Activated T-cell treated with anti-CD3 and anti-CD28 coated beads for 48 hours (primary cell): Measurements from ENCODE around the gene DNER.
"Not testable (repeated sequence)": the region's sequence is repeated elsewhere in the genome, so short reads cannot be mapped to it uniquely, and the experiment has no call there.

Experiments
- DNase-seq: peaks from one replicate; pipeline ENCODE4 v3.0.0-alpha.2; 2020; ENCODE audit warnings: low read depth

Gene DNER

GRCh38 chr2:229620289-229620688 is 94.1 kb downstream of the DNER start:
- no peak for DNase-seq

- no peak for DNase-seq
Observed at GRCh38 chr2:229616433-229616832, 97.9 kb downstream of the DNER start.

GRCh38 chr2:229614021-229614420 is 100.3 kb downstream of the DNER start:
- not testable (repeated sequence) for DNase-seq

- no peak for DNase-seq
Observed at GRCh38 chr2:229612384-229612971, 101.9 kb downstream of the DNER start.

DNA sequence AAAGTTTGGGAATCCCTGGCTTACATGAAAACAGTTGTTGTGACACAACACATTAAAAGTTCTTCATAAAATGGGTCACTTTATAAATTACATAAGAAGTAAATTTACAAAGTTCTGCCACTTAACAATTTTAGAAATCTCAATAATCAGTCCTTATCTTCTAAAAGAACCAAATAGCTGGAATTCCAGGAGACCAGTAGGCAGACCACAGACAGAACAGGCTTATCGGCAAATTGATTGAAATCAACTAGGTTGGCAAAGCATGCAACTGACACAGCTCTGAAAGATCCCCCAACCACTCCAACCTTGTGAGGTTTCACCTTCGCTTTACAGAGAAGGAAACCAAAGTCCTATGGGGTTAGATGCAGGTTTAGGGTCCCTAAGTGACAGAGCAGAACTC is 103.0 kb downstream of the DNER start:
- no peak for DNase-seq

- no peak for DNase-seq
Observed at GRCh38 chr2:229610872-229611271, 103.5 kb downstream of the DNER start.

DNA sequence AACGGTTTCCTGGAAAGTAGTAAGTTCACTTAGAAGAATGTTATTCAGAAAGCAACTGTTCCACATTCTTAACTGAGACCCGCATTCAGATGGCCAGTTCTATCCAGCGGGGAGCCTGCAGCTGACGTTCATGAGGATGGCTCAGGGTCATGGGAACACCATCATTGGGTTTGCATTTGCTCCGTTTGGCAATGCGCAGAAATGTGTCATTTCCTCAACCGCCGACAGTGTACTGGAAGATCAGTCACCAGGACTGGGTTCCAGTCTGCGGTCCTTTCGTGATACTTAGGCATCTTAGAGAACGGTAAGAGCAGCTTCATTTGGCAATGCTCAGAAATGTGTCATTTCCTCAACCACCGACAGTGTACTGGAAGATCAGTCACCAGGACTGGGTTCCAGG is 104.0 kb downstream of the DNER start:
- no peak for DNase-seq

- DNase-seq: no peak
Observed at GRCh38 chr2:229601936-229602335, 112.4 kb downstream of the DNER start.

DNA sequence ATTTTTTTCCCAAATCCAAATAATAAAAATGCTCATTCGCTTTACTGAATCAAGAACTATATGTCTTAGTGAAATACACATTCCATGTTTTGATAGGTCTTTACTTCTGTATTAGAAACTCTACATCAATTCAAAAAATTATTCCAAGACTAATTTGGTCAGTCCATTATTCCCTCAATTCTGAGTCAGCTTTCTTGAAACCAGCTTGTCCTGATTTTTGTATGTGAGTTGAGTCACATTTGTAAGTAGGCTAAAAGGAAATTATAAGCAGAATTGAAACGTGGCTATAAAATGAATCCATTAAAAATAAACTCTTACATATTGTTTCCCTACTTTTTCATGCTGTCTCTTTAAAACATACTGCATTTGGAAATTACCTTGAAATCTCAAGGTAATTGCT is 113.0 kb downstream of the DNER start:
- no peak for DNase-seq

- no peak for DNase-seq
Observed at GRCh38 chr2:229598227-229598626, 116.1 kb downstream of the DNER start.

DNA sequence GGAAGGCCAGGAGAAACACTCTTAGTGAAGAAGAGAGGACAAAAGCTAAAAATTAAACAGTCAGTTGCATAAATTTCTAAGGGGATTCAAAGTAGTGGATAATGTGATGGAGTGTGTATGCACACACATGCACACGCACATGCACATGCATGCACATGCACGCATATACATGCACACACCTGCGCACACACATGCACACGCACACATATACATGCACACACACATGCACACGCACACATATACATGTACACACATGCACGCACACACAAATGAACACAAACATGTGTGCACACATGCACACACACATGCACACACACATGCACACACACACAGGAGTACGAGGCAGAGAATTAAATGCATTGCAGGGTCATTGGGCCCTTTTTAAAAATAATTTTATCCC is 117.6 kb downstream of the DNER start:
- no peak for DNase-seq

- DNase-seq: no peak
Observed at GRCh38 chr2:229591611-229592010, 122.7 kb downstream of the DNER start.

DNA sequence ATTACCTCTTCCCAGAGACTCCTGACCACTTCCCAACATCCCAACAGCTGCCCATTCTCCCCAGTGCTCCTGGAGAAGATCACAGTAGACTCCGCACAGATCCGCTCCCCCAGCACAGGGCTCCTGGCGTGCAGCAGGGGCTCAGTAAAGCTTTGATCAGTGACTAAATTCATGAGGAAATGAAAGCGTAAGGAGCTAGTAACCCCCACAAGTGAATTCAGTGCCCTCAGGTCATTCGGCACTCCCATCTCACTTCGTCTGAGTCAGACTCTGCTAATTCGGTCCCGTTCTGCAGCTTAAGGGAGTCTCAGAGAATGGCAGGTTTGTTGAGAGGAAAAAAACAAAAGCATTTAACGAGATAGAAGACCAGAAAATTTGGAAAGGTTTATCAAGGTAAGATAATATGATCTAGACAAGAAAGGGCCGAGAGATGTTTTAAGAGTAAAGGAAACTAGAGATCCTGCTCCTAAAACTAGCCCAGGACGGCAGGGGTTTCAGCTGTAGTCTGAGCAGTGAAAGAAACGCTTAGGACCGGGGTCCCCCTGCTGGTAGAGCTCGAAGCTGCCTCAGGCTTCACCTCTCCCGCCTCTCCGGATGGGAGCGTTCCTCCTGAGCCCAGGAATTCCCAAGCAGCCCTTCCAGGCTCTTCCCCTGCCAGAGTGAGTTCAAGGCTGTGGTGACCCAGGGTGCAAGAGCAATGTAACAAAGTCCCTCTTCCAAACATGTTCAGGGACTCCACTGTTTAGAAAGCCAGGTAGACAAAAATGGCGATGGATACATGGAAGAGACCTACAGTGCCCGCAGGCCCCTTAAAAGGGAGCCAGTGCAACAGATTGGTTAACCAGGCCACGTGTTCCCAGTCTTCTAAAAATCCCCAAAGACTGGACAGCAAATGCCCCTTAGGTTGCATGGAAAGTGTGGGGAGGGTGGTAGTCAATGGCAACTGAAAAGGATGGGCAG is 127.3 kb downstream of the DNER start:
- peak; percentile 18 for DNase-seq

- DNase-seq: no peak
Observed at GRCh38 chr2:229586012-229586411, 128.3 kb downstream of the DNER start.

GRCh38 chr2:229582151-229582550 is 132.2 kb downstream of the DNER start:
- no peak for DNase-seq

GRCh38 chr2:229578052-229578846 is 136.1 kb downstream of the DNER start:
- DNase-seq: no peak

GRCh38 chr2:229575569-229576315 is 138.6 kb downstream of the DNER start:
- DNase-seq: no peak

- DNase-seq: no peak
Observed at GRCh38 chr2:229572507-229573271, 141.7 kb downstream of the DNER start.

- no peak for DNase-seq
Observed at GRCh38 chr2:229571243-229571642, 143.1 kb downstream of the DNER start.

- no peak for DNase-seq
Observed at GRCh38 chr2:229566370-229566769, 148.0 kb downstream of the DNER start.

DNA sequence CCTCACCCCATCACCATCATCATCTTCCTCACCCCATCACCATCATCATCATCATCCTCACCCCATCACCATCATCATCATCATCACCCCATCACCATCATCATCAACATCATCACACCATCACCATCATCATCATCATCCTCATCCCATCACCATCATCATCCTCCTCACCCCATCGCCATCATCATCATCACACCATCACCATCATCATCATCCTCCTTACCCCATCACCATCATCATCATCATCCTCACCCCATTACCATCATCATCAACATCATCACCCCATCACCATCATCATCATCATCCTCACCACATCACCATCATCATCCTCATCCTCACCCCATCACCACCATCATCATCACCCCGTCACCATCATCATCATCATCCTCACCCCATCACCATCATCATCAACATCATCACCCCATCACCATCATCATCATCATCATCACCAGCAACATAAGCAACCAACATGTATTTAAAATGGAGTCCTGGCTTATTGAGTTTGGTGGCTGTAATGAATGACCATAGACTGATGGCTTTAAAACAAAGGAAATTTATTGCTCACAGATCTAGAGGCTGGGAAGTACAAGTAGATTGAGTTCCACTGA is 150.0 kb downstream of the DNER start:
- DNase-seq: no peak
